Measurements from ENCODE around the gene NR2E1.

NR2E1 gene

GRCh38 chr6:108156180-108156937, 9.5 kb upstream of the NR2E1 start:
- no peak for DNase-seq

GRCh38 chr6:108156938-108157233, 8.9 kb upstream of the NR2E1 start:
- no peak for DNase-seq

GRCh38 chr6:108157234-108157980, 8.4 kb upstream of the NR2E1 start:
- DNase-seq, result no peak

- no peak for DNase-seq
Measured at GRCh38 chr6:108157981-108158525, 7.8 kb upstream of the NR2E1 start.

GRCh38 chr6:108159981-108160380, 5.8 kb upstream of the NR2E1 start:
- DNase-seq, result no peak

- DNase-seq, result no peak
Measured at GRCh38 chr6:108161724-108162282, 4.0 kb upstream of the NR2E1 start.

- DNase-seq, result no peak
Measured at GRCh38 chr6:108163267-108163643, 2.6 kb upstream of the NR2E1 start.

- no peak for DNase-seq
Measured at GRCh38 chr6:108163644-108164542, 1.9 kb upstream of the NR2E1 start.

GRCh38 chr6:108164543-108164814, 1.3 kb upstream of the NR2E1 start:
- DNase-seq, result no peak

- no peak for DNase-seq
Measured at GRCh38 chr6:108164815-108165706, 761 bp upstream of the NR2E1 start.

GRCh38 chr6:108166664-108167448, 1.0 kb downstream of the NR2E1 start:
- DNase-seq, result no peak

- no peak for DNase-seq
Measured at GRCh38 chr6:108167449-108168089, 1.7 kb downstream of the NR2E1 start.

GRCh38 chr6:108168090-108168463, 2.3 kb downstream of the NR2E1 start:
- DNase-seq, result no peak

GRCh38 chr6:108168501-108169463, 3.0 kb downstream of the NR2E1 start:
- peak; percentile 17 for DNase-seq

- no peak for DNase-seq
Measured at GRCh38 chr6:108169464-108170331, 3.9 kb downstream of the NR2E1 start.

- no peak for DNase-seq
Measured at GRCh38 chr6:108170332-108171290, 4.8 kb downstream of the NR2E1 start.

- no peak for DNase-seq
Measured at GRCh38 chr6:108171291-108171917, 5.6 kb downstream of the NR2E1 start.

Measured in fibroblast of skin of back (primary cell).